Activated CD8-positive, alpha-beta memory T cell treated with anti-CD3 and anti-CD28 coated beads for 24 hours (primary cell): Measurements from ENCODE around the gene PSMF1.

Experiments
- DNase-seq: peaks from one replicate; pipeline ENCODE4 v3.0.0-alpha.2; 2020

The PSMF1 gene

DNA sequence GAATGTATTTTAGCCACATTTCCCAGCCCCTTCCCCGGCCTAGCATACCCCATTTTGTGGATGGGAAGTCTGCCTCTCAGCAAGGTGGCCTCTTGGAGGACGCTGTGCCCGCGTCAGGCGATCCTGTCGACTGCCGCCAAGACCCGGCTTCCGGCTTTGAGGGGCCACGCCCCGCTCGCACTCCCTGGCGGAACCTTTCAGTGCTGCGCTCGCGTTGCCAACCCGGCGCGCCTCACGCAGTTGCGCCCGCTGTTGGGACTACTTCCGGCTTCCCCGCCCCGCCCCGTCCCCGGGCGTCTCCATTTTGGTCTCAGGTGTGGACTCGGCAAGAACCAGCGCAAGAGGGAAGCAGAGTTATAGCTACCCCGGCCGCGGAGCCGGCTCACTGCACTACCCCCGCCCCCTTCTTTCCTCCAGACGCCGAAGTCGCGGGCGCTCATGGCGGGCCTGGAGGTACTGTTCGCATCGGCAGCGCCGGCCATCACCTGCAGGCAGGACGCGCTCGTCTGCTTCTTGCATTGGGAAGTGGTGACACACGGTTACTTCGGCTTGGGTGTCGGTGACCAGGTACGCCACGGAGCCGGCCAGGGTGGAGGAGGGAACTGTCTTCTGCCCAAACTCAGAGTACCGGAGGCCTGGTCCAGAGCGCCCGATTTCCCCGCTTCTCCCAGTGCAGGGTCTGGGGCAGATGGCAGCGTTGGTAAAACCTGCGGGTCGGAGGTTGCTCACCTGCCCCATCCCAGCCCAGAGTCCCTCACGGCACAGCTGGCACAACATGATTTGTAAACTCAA is at the start of gene PSMF1:
Gene PSMF1 (plus strand): TSS at position 267 of the 792 bp plus-strand sequence. CDS start 172 bp downstream, at position 439.
- DNase-seq: peak; percentile 99

DNA sequence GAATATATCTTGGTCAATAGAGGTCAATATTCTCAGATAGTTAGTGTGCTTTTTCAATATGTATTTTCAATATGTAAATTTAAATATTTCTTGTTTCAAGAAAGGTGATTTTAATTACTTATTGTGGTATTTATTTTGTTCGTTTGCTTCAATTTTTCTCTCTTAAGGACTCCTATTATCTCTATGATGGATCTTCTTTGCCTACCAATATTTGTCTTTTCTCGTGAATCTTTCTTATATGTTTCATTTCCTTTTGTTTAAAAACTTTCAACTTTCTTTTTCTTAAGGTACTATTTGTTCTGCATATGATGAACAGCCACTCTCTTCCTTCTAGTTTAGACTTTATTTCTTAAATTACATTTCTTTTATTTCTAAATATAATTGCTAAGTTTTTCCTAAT is 46.1 kb upstream of the PSMF1 start:
- no peak for DNase-seq

DNA sequence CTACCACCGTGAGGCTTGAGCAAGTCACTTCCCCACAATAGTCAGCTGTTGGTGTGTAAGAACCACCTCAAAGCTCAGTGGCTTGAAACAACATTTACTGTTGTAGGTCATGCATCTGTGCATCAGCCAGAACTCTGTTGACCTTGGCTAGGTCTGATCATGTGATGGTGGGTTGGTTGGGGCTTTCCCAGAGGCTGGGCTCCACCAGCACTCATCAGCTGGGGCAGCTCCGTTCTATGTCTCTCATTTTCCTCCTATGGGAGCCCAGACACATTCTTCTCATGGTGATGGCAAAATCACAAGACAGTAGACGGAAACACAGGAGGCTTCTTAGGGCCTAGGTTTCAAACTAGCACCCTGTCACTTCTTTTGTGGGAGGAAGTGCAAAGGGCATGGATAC is 42.8 kb upstream of the PSMF1 start:
- no peak for DNase-seq

- DNase-seq: no peak
Observed at GRCh38 chr20:1081891-1082290, 36.5 kb upstream of the PSMF1 start.

DNA sequence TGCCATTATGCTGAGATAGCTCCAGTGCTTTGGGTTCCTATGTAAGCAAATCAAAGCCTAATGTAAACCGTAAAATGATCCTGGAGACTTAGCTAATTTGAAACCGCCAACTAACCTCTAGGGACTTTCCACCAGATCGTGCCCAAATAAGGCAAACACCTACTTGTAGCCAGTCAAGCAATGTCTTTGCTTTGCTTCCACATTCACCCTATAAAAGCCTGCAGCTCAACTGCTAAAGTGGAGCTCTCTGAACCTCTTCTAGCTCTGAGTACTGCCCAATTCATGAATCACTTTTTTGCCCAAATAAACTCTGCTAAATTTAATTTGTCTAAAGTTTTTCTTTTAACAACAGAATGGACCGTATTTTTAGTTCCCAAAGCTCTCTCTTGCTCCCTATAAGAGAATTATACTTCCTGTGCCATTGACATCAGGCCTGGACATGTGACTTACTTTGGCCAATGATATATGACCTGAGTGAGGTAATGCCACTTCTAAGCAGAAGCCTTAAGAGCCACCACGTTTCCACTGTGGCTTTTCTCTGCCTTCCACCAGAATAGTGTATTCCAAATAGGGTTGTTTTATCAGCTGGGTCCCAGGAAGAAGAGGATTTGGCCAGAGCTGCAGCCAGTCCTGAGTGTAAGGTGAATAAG is 34.8 kb upstream of the PSMF1 start:
- no peak for DNase-seq

DNA sequence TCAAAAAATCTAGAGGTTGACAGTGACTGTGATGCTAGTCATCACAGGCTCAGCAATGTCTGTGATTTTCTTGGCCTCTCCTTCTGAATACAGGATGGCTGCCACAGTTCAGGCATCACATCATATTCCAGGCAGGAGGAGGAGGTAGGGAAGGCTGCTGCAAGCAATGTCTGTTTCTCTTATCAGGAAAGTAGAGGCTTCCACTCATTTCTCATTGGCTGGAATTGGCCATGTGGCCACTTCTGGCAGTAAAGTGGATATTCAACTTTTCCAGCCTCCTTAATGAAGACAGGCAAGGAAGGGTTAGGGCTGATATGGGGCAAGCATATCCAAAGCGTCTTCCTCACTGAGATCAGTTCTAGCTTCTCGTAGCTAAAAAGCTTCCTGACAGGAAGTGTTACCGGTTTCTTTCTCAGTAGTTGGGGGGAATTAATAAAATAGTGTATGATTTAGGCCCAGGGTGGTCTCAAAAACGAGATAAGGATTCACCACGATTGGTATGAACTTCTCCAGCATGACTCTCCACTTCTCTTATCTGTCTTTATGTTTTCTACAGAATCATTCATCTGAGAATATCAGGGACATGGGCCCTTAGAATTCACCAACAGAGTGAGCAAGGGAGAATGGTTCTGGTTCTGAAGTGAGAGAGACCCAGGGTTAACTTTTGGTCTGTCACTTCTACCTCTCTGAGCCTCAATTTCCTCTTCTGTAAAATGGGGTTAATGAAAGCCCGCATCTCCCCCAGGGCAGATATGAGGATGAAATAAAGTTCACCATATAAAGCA is 32.7 kb upstream of the PSMF1 start:
- DNase-seq: no peak

- no peak for DNase-seq
Observed at GRCh38 chr20:1086277-1087213, 31.9 kb upstream of the PSMF1 start.

GRCh38 chr20:1087311-1087905 is 31.0 kb upstream of the PSMF1 start:
- DNase-seq: no peak

GRCh38 chr20:1094751-1095150 is 23.7 kb upstream of the PSMF1 start:
- DNase-seq: no peak

- no peak for DNase-seq
Observed at GRCh38 chr20:1101533-1101932, 16.9 kb upstream of the PSMF1 start.

DNA sequence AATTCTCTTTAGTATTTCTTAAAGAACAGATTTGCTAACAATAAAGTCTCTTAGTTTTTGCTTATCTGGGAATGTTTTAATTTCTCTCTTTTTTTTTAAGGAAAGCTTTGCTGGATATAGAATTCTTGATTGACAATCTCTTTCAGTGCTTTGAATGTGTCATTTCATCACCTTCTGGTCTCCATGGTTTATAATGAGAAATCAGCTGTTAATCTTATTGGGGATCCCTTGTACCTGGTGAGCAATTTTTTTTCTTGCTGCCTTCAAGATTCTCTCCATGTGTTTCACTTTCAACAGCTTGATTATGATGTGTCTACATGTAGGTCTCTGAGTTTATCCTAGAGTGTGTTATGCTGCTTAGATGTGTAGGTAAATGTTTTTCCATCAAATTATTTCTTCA is 16.4 kb upstream of the PSMF1 start:
- no peak for DNase-seq

GRCh38 chr20:1103751-1104150 is 14.7 kb upstream of the PSMF1 start:
- no peak for DNase-seq

DNA sequence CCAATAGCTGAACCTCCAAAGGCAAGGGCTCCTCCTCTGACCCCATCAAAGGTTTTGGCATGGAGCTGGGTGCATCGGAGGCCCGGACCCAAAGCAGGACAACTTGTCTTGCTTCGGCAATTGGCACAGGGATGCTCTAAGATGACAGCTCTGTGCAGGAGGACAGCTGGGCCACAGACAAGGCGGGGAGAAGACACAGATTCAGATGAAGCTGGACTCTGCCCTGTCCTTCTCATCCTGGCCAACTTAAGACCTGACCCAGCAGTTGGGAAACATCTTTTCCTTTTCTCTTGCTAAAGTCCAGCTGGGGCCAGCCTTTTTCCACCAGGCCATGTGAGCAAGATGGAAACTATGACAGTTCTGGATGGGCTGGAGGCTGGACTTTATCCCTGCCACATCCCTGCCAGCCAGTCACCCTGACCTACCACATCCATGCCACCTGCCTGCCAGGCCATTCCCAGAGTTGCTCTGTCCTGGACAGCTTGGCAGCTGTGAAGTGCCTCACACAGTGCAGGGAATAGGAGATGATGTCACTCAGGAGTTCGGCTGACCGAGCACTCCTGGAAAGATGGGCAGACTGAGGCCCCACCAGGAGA is 12.7 kb upstream of the PSMF1 start:
- DNase-seq: no peak

GRCh38 chr20:1107176-1107575 is 11.2 kb upstream of the PSMF1 start:
- DNase-seq: no peak

DNA sequence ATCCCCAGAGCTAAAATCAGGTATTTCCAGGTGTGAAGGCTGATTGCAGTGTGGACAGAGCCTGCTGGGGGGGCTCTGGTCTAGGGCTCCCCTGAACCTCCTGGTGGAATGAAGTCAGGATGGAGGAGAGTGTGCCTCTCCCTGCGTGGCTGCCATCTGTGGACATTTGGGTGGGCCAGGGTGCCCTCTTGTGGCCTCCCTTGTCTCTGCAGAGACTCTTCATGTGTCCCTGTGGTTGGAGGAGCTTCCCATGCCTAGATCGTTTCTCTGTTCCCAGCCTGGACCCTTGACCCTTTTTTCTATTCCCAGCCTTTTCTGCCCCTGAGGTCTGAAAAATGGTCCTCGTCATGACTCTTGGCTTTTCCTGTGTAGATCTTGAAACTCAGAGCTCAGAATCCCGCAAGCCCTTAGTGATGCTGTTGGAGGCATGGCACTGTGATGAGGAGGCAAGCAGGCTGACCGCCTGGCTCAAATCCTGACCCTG is 9.9 kb upstream of the PSMF1 start:
- DNase-seq: peak; percentile 79

- no peak for DNase-seq
Observed at GRCh38 chr20:1112908-1113307, 5.5 kb upstream of the PSMF1 start.

GRCh38 chr20:1118004-1118335 is 432 bp upstream of the PSMF1 start:
- DNase-seq: no peak

DNA sequence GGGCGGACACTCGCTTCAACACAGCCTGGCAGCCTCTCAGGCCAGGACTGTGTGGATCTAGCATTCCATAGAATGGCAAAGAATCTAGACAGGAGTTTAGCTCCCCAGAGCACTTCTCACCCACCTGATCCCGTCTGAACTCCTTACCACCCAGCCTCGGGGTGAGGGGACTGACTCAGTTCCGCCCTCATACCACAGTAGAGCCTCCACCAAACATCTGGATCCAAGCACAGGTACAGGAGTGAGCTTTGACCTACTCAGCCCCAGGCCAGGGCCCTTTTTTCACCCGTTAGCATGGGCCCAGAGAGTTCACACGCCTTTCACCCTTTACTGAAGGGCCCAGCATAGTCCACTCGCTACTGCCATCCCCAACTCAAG is 715 bp downstream of the PSMF1 start:
- DNase-seq: no peak

DNA sequence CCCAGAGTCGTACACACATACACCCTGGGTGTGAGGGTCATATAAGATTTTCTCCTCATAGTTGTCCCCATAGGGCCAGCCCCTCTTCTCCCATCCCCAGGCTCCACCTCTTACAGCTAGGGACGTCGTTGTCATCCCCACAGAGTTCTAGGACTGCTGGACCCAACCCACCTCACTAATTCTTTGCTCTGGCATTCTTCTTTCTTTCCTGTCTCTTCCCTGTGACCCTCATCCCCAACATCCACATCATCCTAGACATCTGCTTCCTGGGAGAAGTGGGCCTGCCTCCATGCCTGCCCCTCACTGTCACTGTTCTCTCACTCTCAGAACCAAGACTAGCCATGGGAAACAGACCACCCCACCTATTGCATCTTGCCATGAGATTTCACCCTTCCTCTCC is 1.1 kb downstream of the PSMF1 start:
- no peak for DNase-seq

DNA sequence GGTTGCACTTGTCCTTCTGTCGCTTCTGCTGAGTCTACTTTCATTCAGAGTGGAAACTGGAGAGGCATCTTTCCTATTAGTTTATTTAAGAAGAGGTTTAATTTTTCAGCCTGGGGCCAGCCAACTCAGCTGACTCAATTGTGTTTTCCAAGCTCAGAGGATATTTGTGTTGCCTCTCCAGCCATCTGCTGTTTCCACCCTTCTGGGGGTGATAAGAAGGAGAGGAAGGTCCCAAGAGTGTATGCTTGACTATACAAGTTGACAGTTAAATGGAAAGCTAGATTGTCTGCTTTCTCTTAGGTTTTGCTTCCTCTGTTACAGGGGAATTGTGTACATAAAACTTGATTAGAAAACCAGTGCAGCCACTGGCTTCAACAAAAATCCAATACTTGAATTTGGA is 3.0 kb downstream of the PSMF1 start:
- DNase-seq: no peak

DNA sequence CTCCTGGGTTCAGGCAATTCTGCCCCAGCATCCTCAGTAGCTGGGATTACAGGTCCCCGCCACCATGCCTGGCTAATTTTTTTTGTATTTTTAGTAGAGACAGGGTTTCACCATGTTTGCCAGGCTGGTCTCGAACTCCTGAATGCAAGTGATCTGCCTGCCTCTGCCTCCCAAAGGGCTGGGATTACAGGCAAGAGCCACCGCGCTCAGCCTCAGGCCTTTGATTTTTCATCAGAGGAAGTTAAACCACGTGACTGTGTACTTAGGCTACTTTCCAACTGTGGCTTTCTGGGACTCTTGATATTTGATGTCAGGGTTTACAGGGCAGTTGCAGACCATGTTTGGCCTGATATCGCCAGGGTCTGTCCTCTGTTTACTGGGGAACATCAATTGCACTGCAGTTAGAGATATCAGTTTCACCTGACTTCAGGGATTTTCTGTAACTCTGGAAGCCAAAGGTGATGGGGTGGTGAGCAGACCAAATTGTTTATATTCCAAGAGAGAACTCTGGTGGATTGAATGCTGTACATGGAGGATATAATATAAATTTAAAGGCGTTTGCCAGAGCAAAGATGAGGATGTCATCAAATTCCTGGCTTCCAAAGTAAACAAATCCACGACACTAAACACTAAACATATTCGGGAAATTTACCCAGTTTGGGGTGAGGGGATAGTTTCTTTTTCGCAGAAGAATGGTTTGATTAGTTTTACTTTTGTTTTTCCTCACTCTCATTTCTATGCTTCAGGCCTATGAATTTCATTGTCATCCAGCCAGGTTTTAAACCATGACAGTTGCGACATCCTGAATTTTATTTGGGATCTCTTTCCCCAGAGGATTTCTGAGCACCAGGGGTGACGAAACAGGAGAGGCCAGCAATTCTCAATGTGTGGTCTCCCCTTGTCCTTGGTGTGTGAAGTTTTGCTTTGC is 4.2 kb downstream of the PSMF1 start:
- DNase-seq: no peak
